GM23338 (cell line): ENCODE results near the gene SOST. TPM values are rescaled to one million over a fixed set of nuclear protein-coding genes. Genes with fewer than 3 reads are reported as not detected.

Experiments
- ATAC-seq: fragments of 200-7000 bp; cut with Tn5 transposase; 3 replicates; pipeline ENCODE4 v1.9.1; 2020
- DNase-seq: peaks from one replicate; pipeline ENCODE4 v3.0.0-alpha.2; 2015; ENCODE audit warnings: low spot score
- H2AFZ ChIP-seq: fragments of 200-600 bp; sonication (generic); 2 replicates; pipeline ENCODE4 v1.8.0; 2016; ENCODE audit warnings: antibody characterized with exemption, mild to moderate bottlenecking, moderate library complexity
- H3F3A ChIP-seq: fragments of 200-600 bp; sonication (generic); replicated peaks from 2 replicates; pipeline ENCODE4 v1.8.0; 2017; ENCODE audit warnings: antibody characterized with exemption, mixed run types, low read depth
- H3K27ac ChIP-seq: fragments of 200-600 bp; sonication (generic); 2 replicates; pipeline ENCODE4 v1.6.1; 2016; ENCODE audit warnings: low read depth
- H3K27me3 ChIP-seq: fragments of 200-600 bp; sonication (generic); 2 replicates; pipeline ENCODE4 v1.8.0; 2016; ENCODE audit warnings: mild to moderate bottlenecking, mixed run types, moderate library complexity; ENCODE audit not compliant: insufficient read depth
- H3K36me3 ChIP-seq: fragments of 200-600 bp; sonication (generic); 2 replicates; pipeline ENCODE4 v1.8.0; 2016; ENCODE audit warnings: mild to moderate bottlenecking; ENCODE audit not compliant: insufficient read depth
- H3K4me1 ChIP-seq: fragments of 200-600 bp; sonication (generic); 2 replicates; pipeline ENCODE4 v1.8.0; 2016; ENCODE audit warnings: mild to moderate bottlenecking, moderate library complexity; ENCODE audit not compliant: insufficient read depth
- H3K4me2 ChIP-seq: fragments of 200-600 bp; sonication (generic); 2 replicates; pipeline ENCODE4 v1.7.1; 2017; ENCODE audit warnings: mixed run types
- H3K4me3 ChIP-seq: fragments of 200-600 bp; sonication (generic); 2 replicates; pipeline ENCODE4 v1.6.1; 2016; ENCODE audit warnings: mixed run types
- H3K79me2 ChIP-seq: fragments of 200-600 bp; sonication (generic); replicated peaks from 2 replicates; pipeline ENCODE4 v1.8.0; 2017; ENCODE audit warnings: mild to moderate bottlenecking; ENCODE audit not compliant: insufficient read depth
- H3K9me2 ChIP-seq: fragments of 200-600 bp; sonication (generic); 2 replicates; pipeline ENCODE4 v1.8.0; 2017; ENCODE audit not compliant: insufficient read depth
- H4K20me1 ChIP-seq: fragments of 200-600 bp; sonication (generic); replicated peaks from 2 replicates; pipeline ENCODE4 v1.8.0; 2017; ENCODE audit warnings: mild to moderate bottlenecking; ENCODE audit not compliant: insufficient read depth
- H3K27ac Mint-ChIP-seq: 2 replicates; pipeline ENCODE4 v1.8.0; 2020; ENCODE audit warnings: inconsistent platforms, mild to moderate bottlenecking, moderate library complexity, mixed read lengths
- H3K27me3 Mint-ChIP-seq: 3 replicates; pipeline ENCODE4 v1.8.0; 2022; ENCODE audit warnings: low read depth, mild to moderate bottlenecking, moderate library complexity, mixed read lengths, inconsistent platforms; ENCODE audit not compliant: insufficient read depth, poor library complexity
- H3K36me3 Mint-ChIP-seq: 3 replicates; pipeline ENCODE4 v1.8.0; 2021; ENCODE audit warnings: low read depth, mild to moderate bottlenecking, inconsistent platforms, moderate library complexity, mixed read lengths
- H3K4me1 Mint-ChIP-seq: 3 replicates; pipeline ENCODE4 v1.8.0; 2020; ENCODE audit warnings: mild to moderate bottlenecking, inconsistent platforms, mixed read lengths
- H3K4me3 Mint-ChIP-seq: 3 replicates; pipeline ENCODE4 v1.8.0; 2021; ENCODE audit warnings: moderate library complexity, mild to moderate bottlenecking, inconsistent platforms, mixed read lengths
- H3K9me3 Mint-ChIP-seq: 3 replicates; pipeline ENCODE4 v1.8.0; 2020; ENCODE audit warnings: moderate library complexity, mild to moderate bottlenecking, inconsistent platforms, mixed read lengths
- CREB1 ChIP-seq: fragments of 250-450 bp; sonication (Bioruptor Pico); IDR thresholded peaks from 2 replicates; pipeline ENCODE4 v1.5.0; 2020; ENCODE audit warnings: low read depth, mild to moderate bottlenecking, moderate library complexity
- CTCF ChIP-seq, 2 experiments: fragments of 200-600 bp in 1 of 2; sonication (generic) in 1 of 2; conservative IDR thresholded peaks; 2 replicates each; pipeline versions ENCODE4 v1.5.1 to v1.6.1; 2016 to 2017; ENCODE audit warnings: antibody characterized with exemption in 2 of 2, low read depth in 2 of 2, mild to moderate bottlenecking in 2 of 2, moderate library complexity in 1 of 2
- ETS1 ChIP-seq: IDR thresholded peaks from 2 replicates; pipeline ENCODE4 v1.6.1; 2016; ENCODE audit warnings: antibody characterized with exemption
- EZH2 ChIP-seq: fragments of 200-600 bp; sonication (generic); IDR thresholded peaks from one replicate; pipeline ENCODE4 v1.8.0; 2017; ENCODE audit warnings: antibody characterized with exemption, mild to moderate bottlenecking, low read depth; ENCODE audit not compliant: unreplicated experiment
- EZH2phosphoT487 ChIP-seq: fragments of 200-600 bp; sonication (generic); IDR thresholded peaks from one replicate; pipeline ENCODE4 v1.8.1; 2018; ENCODE audit warnings: antibody characterized with exemption; ENCODE audit not compliant: unreplicated experiment
- JUNB ChIP-seq: IDR thresholded peaks from one replicate; pipeline ENCODE4 v1.6.1; 2016; ENCODE audit warnings: antibody characterized with exemption; ENCODE audit not compliant: unreplicated experiment
- NANOG ChIP-seq: IDR thresholded peaks from 2 replicates; pipeline ENCODE4 v1.6.1; 2016; ENCODE audit warnings: antibody characterized with exemption, borderline replicate concordance
- POLR2AphosphoS5 ChIP-seq: IDR thresholded peaks from 2 replicates; pipeline ENCODE4 v1.6.1; 2016; ENCODE audit warnings: antibody characterized with exemption, low read depth
- REST ChIP-seq: IDR thresholded peaks from one replicate; pipeline ENCODE4 v1.6.1; 2018; ENCODE audit warnings: antibody characterized with exemption; ENCODE audit not compliant: unreplicated experiment
- STAT1 ChIP-seq: IDR thresholded peaks from one replicate; pipeline ENCODE4 v1.6.1; 2016; ENCODE audit warnings: antibody characterized with exemption; ENCODE audit not compliant: unreplicated experiment
- ZNF114 ChIP-seq: fragments of 250-450 bp; sonication (Bioruptor Pico); IDR thresholded peaks from 2 replicates; pipeline ENCODE4 v1.5.0; 2020; ENCODE audit warnings: mild to moderate bottlenecking, moderate library complexity
- ZNF331 ChIP-seq: fragments of 250-450 bp; sonication (Bioruptor Pico); IDR thresholded peaks from 2 replicates; pipeline ENCODE4 v1.5.0; 2020; ENCODE audit warnings: low read depth, mild to moderate bottlenecking, moderate library complexity
- ZNF462 ChIP-seq: fragments of 250-450 bp; sonication (Bioruptor Pico); IDR thresholded peaks from 2 replicates; pipeline ENCODE4 v1.5.0; 2020; ENCODE audit warnings: mild to moderate bottlenecking, moderate library complexity
- polyA plus RNA-seq: library from polyadenylated mRNA; unstranded; fragments of >200 nt; fragmentation: Nextera tagmentation; extraction: Ambion mirVana; gene quantifications from 2 replicates; pipeline ENCODE4 v1.2.1, GENCODE V29; 2016
- total RNA-seq: library from RNA; depleted of rRNA; stranded (reverse); fragments of >200 nt; shearing (Covaris generic); gene quantifications from 2 replicates; pipeline ENCODE4 v1.2.3, GENCODE V29; 2014

Gene SOST
- total and polyA plus RNA-seq, 2 experiments from 2014 or later: not detected

- H3K27me3 Mint-ChIP-seq: peaks cover 9% of the 10 kb centered on the region
- H4K20me1 ChIP-seq: no peaks in the 10 kb centered on the region
Measured at GRCh38 chr17:43788540-43788939, 29.9 kb upstream of the SOST start.

More at GRCh38 chr17:43788540-43788939, 29.9 kb upstream of the SOST start:
- H3K4me1 Mint-ChIP-seq: peaks cover 3% of the 10 kb centered on the region; the same call in 1 of the 3 replicates
- Histone ChIP-seq H3K4me2 (no peak overlapping the region), H3K27ac (no peak overlapping the region), H3K9me2 (no peaks in the 10 kb centered on the region), H3K36me3 (no peaks in the 10 kb centered on the region), H2AFZ (no peak overlapping the region), H3K4me3 (no peak overlapping the region), H3F3A (no peaks in the 10 kb centered on the region), H3K4me1 (no peaks in the 10 kb centered on the region; the same call in 1 of the 2 replicates), H3K27me3 (no peaks in the 10 kb centered on the region), H3K79me2 (no peaks in the 10 kb centered on the region)
- no peak for DNase-seq
- H3K27ac Mint-ChIP-seq: no peak overlapping the region
- TF ChIP-seq CREB1: no peak
- no peak for TF ChIP-seq POLR2AphosphoS5
- TF ChIP-seq EZH2phosphoT487: no peak
- TF ChIP-seq NANOG: no peak
- TF ChIP-seq ZNF462 (CRISPR knock-in tag): no peak
- no peak for TF ChIP-seq ETS1
- TF ChIP-seq JUNB: no peak
- TF ChIP-seq REST: no peak
- no peak for TF ChIP-seq ZNF331
- no peak for TF ChIP-seq STAT1
- TF ChIP-seq CTCF (conservative IDR thresholded peaks at IDR 0.05; ENCODE audit: low read depth in 2 of 2): no peak
- no peak for TF ChIP-seq EZH2
- TF ChIP-seq ZNF114 (CRISPR knock-in tag): no peak
- H3K4me3 Mint-ChIP-seq: no peak overlapping the region
- no peaks in the 10 kb centered on the region for H3K36me3 Mint-ChIP-seq
- ATAC-seq: no peak
- peaks cover 4% of the 10 kb centered on the region; the same call in 2 of the 3 replicates for H3K9me3 Mint-ChIP-seq
